Measurements from ENCODE around the gene IL22RA1. TPM values are rescaled to one million over a fixed set of nuclear protein-coding genes. Genes with fewer than 3 reads are reported as not detected.

IL22RA1 gene
- total and polyA plus RNA-seq, 8 donors: 62.5 to 164 (median 95.3) TPM

GRCh38 chr1:24105368-24106160 is 37.4 kb downstream of the IL22RA1 start:
- H3K36me3 ChIP-seq: no peaks in the 10 kb centered on the region
- H3K9me3 ChIP-seq: no peaks in the 10 kb centered on the region

GRCh38 chr1:24104854-24105253 is 38.1 kb downstream of the IL22RA1 start:
- ATAC-seq: no peak
- H3K27ac ChIP-seq: no peak overlapping the region
- H3K4me3 ChIP-seq: no peak overlapping the region
- FAIRE-seq: no peak
- DNase-seq: peak in 2 of 6 donors; percentile 24 to 55
- WGBS, 2 donors: 92 to 96% methylated on average over 7 of the region's 7 CpGs
- intact Hi-C loops (cut with DNase I): no loop called here
- H3K36me3 ChIP-seq: no peaks in the 10 kb centered on the region
- no peaks in the 10 kb centered on the region for H3K9me3 ChIP-seq
- TF ChIP-seq CTCF (IDR thresholded peaks at IDR 0.05): no peak
- H3K4me1 ChIP-seq: peaks cover 10 to 16% (median 16%) of the 10 kb centered on the region in 3 donors
- no peaks in the 10 kb centered on the region for H3K27me3 ChIP-seq

More at GRCh38 chr1:24105368-24106160, 37.4 kb downstream of the IL22RA1 start:
- H3K27me3 ChIP-seq: no peaks in the 10 kb centered on the region
- WGBS, 2 donors: 85 to 95% methylated on average over 19 of the region's 19 CpGs
- DNase-seq (peak in 2 of 6 donors; percentile 29 to 57), FAIRE-seq (no peak), ATAC-seq (no peak)
- no peak overlapping the region for H3K4me3 ChIP-seq
- H3K4me1 ChIP-seq: peaks cover 10 to 16% (median 16%) of the 10 kb centered on the region in 3 donors
- TF ChIP-seq CTCF (IDR thresholded peaks at IDR 0.05): no peak
- no peak overlapping the region for H3K27ac ChIP-seq
- intact Hi-C loops (cut with DNase I): no loop called here

GRCh38 chr1:24103879-24104278 is 39.1 kb downstream of the IL22RA1 start:
- DNase-seq (no peak), FAIRE-seq (no peak), ATAC-seq (no peak)
- Histone ChIP-seq H3K27me3 (no peaks in the 10 kb centered on the region), H3K27ac (peak overlapping the region in 1 of 4 donors; percentile 17), H3K9me3 (no peaks in the 10 kb centered on the region), H3K36me3 (no peaks in the 10 kb centered on the region), H3K4me1 (peaks cover 17 to 23% (median 22%) of the 10 kb centered on the region in 3 donors), H3K4me3 (no peak overlapping the region)
- WGBS, 2 donors: 87 to 90% methylated on average over 3 of the region's 3 CpGs
- intact Hi-C loops (cut with DNase I): no loop called here
- no peak for TF ChIP-seq CTCF (IDR thresholded peaks at IDR 0.05)

- Histone ChIP-seq H3K27me3 (no peaks in the 10 kb centered on the region), H3K27ac (peak overlapping the region; percentile 17 to 68 (median 27)), H3K9me3 (no peaks in the 10 kb centered on the region), H3K4me1 (peaks cover 19 to 24% (median 24%) of the 10 kb centered on the region in 3 donors), H3K4me3 (no peak overlapping the region), H3K36me3 (no peaks in the 10 kb centered on the region)
- intact Hi-C loops (cut with DNase I): no loop called here
- ATAC-seq (no peak), DNase-seq (no peak), FAIRE-seq (no peak)
- no peak for TF ChIP-seq CTCF (IDR thresholded peaks at IDR 0.05)
- WGBS, 2 donors: 14 to 17% methylated on average over 3 of the region's 3 CpGs
These were observed 39.5 kb downstream of the IL22RA1 start for GRCh38 chr1:24103408-24103807.

- Histone ChIP-seq H3K36me3 (no peaks in the 10 kb centered on the region), H3K27me3 (no peaks in the 10 kb centered on the region), H3K4me1 (peaks cover 19 to 24% (median 24%) of the 10 kb centered on the region in 3 donors), H3K27ac (peak overlapping the region; percentile 17 to 68 (median 27)), H3K4me3 (no peak overlapping the region), H3K9me3 (no peaks in the 10 kb centered on the region)
- WGBS, 2 donors: 36 to 44% methylated on average over 8 of the region's 8 CpGs
- intact Hi-C loops (cut with DNase I): no loop called here
- FAIRE-seq (no peak), DNase-seq (peak in 5 of 6 donors; percentile 46 to 86 (median 68)), ATAC-seq (peak; percentile 78 to 83 (median 80))
- no peak for TF ChIP-seq CTCF (IDR thresholded peaks at IDR 0.05)
These were observed 40.0 kb downstream of the IL22RA1 start for GRCh38 chr1:24102961-24103360.
